Vagina (tissue), 2 donors: ENCODE measurements around the gene CAND2. TPM values are rescaled to one million over a fixed set of nuclear protein-coding genes. Genes with fewer than 3 reads are reported as not detected.

Source experiments
- DNase-seq, 2 donors: peaks; one replicate each; pipeline ENCODE4 v3.0.0-alpha.2; 2017; ENCODE audit errors: extremely low spot score in 2 of 2
- H3K27ac ChIP-seq: fragments of 200-600 bp; sonication (generic); one replicate; pipeline ENCODE4 v1.5.1; 2019
- H3K27me3 ChIP-seq: fragments of 200-600 bp; sonication (generic); one replicate; pipeline ENCODE4 v1.5.1; 2019
- H3K36me3 ChIP-seq, 2 donors: fragments of 200-600 bp; sonication (generic); one replicate each; pipeline ENCODE4 v1.5.1; 2017 to 2019
- H3K4me1 ChIP-seq: fragments of 200-600 bp; sonication (generic); one replicate; pipeline ENCODE4 v1.5.1; 2019
- H3K4me3 ChIP-seq, 2 donors: fragments of 200-600 bp; sonication (generic); 1 replicate in 1 of 2; 2 replicates in 1 of 2; pipeline ENCODE4 v1.5.1; 2016 to 2019
- H3K9me3 ChIP-seq: fragments of 200-600 bp; sonication (generic); one replicate; pipeline ENCODE4 v1.5.1; 2019
- CTCF ChIP-seq, 3 experiments: fragments of 450-650 bp in 2 of 3; fragments of 200-600 bp in 1 of 3; sonication (generic) in 1 of 3; IDR thresholded peaks; one replicate each; pipeline ENCODE4 v1.5.1; 2017 to 2019; ENCODE audit warnings: antibody characterized with exemption in 3 of 3, mild to moderate bottlenecking in 2 of 3, moderate library complexity in 2 of 3
- POLR2A ChIP-seq, 2 donors: fragments of 450-650 bp; IDR thresholded peaks; one replicate each; pipeline ENCODE4 v1.6.1; 2017; ENCODE audit warnings: antibody characterized with exemption in 2 of 2, mild to moderate bottlenecking in 2 of 2, moderate library complexity in 2 of 2
- POLR2AphosphoS5 ChIP-seq, 2 donors: sonication (generic); formaldehyde crosslinking; IDR thresholded peaks; one replicate each; pipeline ENCODE4 v1.9.0; 2017; ENCODE audit warnings: antibody characterized with exemption in 2 of 2, mild to moderate bottlenecking in 2 of 2, low read depth in 1 of 2; ENCODE audit not compliant: insufficient read depth in 1 of 2
- intact Hi-C: fragments of 100-400 bp; cut with DNase I; formaldehyde crosslinking; loops from one replicate; pipeline ENCODE4 v1.15.1; 2023
- total RNA-seq: library from RNA; depleted of rRNA; stranded (reverse); fragments of >200 nt; gene quantifications from one replicate; pipeline ENCODE4 v1.2.3, GENCODE V29; 2016

Gene CAND2
- total RNA-seq, 1 donor from 2014 or later = 12.5 TPM

GRCh38 chr3:12817343-12817710, 20.8 kb downstream of the CAND2 start:
- TF ChIP-seq POLR2AphosphoS5 (IDR thresholded peaks at IDR 0.05; ENCODE audit: insufficient read depth in 1 of 2, low read depth in 1 of 2) (peak in 1 of 2 donors; percentile 5), CTCF (IDR thresholded peaks at IDR 0.05) (no peak)
- intact Hi-C loops = no loop called here

GRCh38 chr3:12818273-12818672, 21.8 kb downstream of the CAND2 start:
- no peak for DNase-seq
- H3K36me3 ChIP-seq = peaks cover 0 to 14% of the 10 kb centered on the region in 2 donors
- H3K27ac ChIP-seq = no peak overlapping the region
- intact Hi-C loops = no loop called here
- no peaks in the 10 kb centered on the region for H3K9me3 ChIP-seq
- H3K4me1 ChIP-seq = no peaks in the 10 kb centered on the region
- no peaks in the 10 kb centered on the region for H3K27me3 ChIP-seq
- TF ChIP-seq POLR2AphosphoS5 (IDR thresholded peaks at IDR 0.05; ENCODE audit: insufficient read depth in 1 of 2, low read depth in 1 of 2) (no peak), CTCF (IDR thresholded peaks at IDR 0.05) (no peak), POLR2A (IDR thresholded peaks at IDR 0.05) (no peak)
- H3K4me3 ChIP-seq = no peak overlapping the region

More at GRCh38 chr3:12817343-12817710, 20.8 kb downstream of the CAND2 start:
- Histone ChIP-seq H3K4me1 (no peaks in the 10 kb centered on the region), H3K9me3 (no peaks in the 10 kb centered on the region), H3K4me3 (no peak overlapping the region), H3K27ac (no peak overlapping the region), H3K27me3 (no peaks in the 10 kb centered on the region), H3K36me3 (peaks cover 0 to 14% of the 10 kb centered on the region in 2 donors)
- no peak for DNase-seq

GRCh38 chr3:12818773-12819172, 22.3 kb downstream of the CAND2 start:
- Histone ChIP-seq H3K4me3 (no peak overlapping the region), H3K4me1 (no peaks in the 10 kb centered on the region), H3K9me3 (no peaks in the 10 kb centered on the region), H3K36me3 (peaks cover 0 to 14% of the 10 kb centered on the region in 2 donors), H3K27me3 (no peaks in the 10 kb centered on the region), H3K27ac (no peak overlapping the region)
- intact Hi-C loops = no loop called here
- no peak for DNase-seq
- TF ChIP-seq POLR2AphosphoS5 (IDR thresholded peaks at IDR 0.05; ENCODE audit: insufficient read depth in 1 of 2, low read depth in 1 of 2) (no peak), POLR2A (IDR thresholded peaks at IDR 0.05) (no peak), CTCF (IDR thresholded peaks at IDR 0.05) (no peak)

GRCh38 chr3:12822725-12823373, 26.4 kb downstream of the CAND2 start:
- TF ChIP-seq POLR2AphosphoS5 (IDR thresholded peaks at IDR 0.05; ENCODE audit: insufficient read depth in 1 of 2, low read depth in 1 of 2) = no peak
- H3K4me3 ChIP-seq = no peak overlapping the region
- H3K36me3 ChIP-seq = peaks cover 0 to 3% of the 10 kb centered on the region in 2 donors
- intact Hi-C loops = no loop called here
- DNase-seq = no peak
- no peaks in the 10 kb centered on the region for H3K9me3 ChIP-seq
- H3K4me1 ChIP-seq = no peaks in the 10 kb centered on the region
- no peak overlapping the region for H3K27ac ChIP-seq
- no peaks in the 10 kb centered on the region for H3K27me3 ChIP-seq

- no peak for DNase-seq
- Histone ChIP-seq H3K27me3 (no peaks in the 10 kb centered on the region), H3K9me3 (no peaks in the 10 kb centered on the region), H3K27ac (no peak overlapping the region), H3K4me1 (no peaks in the 10 kb centered on the region), H3K4me3 (no peak overlapping the region), H3K36me3 (peaks cover 0 to 7% of the 10 kb centered on the region in 2 donors)
- intact Hi-C loops = no loop called here
- no peak for TF ChIP-seq POLR2AphosphoS5 (IDR thresholded peaks at IDR 0.05; ENCODE audit: insufficient read depth in 1 of 2, low read depth in 1 of 2)
- no peak for TF ChIP-seq CTCF (IDR thresholded peaks at IDR 0.05)
- no peak for TF ChIP-seq POLR2A (IDR thresholded peaks at IDR 0.05)
These were observed 27.8 kb downstream of the CAND2 start for GRCh38 chr3:12824299-12824698.
